Measurements from ENCODE around the gene INTS3.
A peak's percentile ranks its signal among the peaks of the same experiment; 100 is the strongest.

The INTS3 gene

GRCh38 chr1:153795934-153796785, 68.3 kb downstream of the INTS3 start:
- ChIA-PET CTCF (interaction anchor here (0.6 to 2.1 kb wide), 6 partner anchors 21 to 300 kb away, joined by 3 to 18 read pairs (median 6); partner anchors contain the start of genes DENND4B, GATAD2B and RAB13), POLR2A (ENCODE audit: low non-redundant PET) (no interaction called here)

GRCh38 chr1:153796786-153797659, 69.2 kb downstream of the INTS3 start:
- ChIA-PET CTCF (interaction anchor here (0.5 to 2.1 kb wide), 10 partner anchors 14 to 341 kb away, joined by 3 to 18 read pairs (median 4); partner anchors contain the start of genes DENND4B, GATAD2B and RAB13), POLR2A (ENCODE audit: low non-redundant PET) (no interaction called here)
- no peak overlapping the region for H3K27ac ChIP-seq
- DNase-seq (ENCODE audit: low spot score) = peak; percentile 83
- TF ChIP-seq CTCF (conservative IDR thresholded peaks at IDR 0.05; ENCODE audit: low read depth) = peak; percentile 87

More at GRCh38 chr1:153795934-153796785, 68.3 kb downstream of the INTS3 start:
- H3K27ac ChIP-seq = no peak overlapping the region
- DNase-seq (ENCODE audit: low spot score) = no peak
- no peak for TF ChIP-seq CTCF (conservative IDR thresholded peaks at IDR 0.05; ENCODE audit: low read depth)

GRCh38 chr1:153798468-153798780, 70.6 kb downstream of the INTS3 start:
- peak overlapping the region; percentile 49 for H3K27ac ChIP-seq
- TF ChIP-seq CTCF (conservative IDR thresholded peaks at IDR 0.05; ENCODE audit: low read depth) = no peak
- no peak for DNase-seq (ENCODE audit: low spot score)
- POLR2A ChIA-PET (ENCODE audit: low non-redundant PET) = no interaction called here
- CTCF ChIA-PET = interaction anchor here (0.6 to 2.1 kb wide), 4 partner anchors 148 to 537 kb away, joined by 3 to 18 read pairs (median 4); partner anchors contain the start of gene RAB13

- ChIA-PET CTCF (no interaction called here), POLR2A (ENCODE audit: low non-redundant PET) (no interaction called here)
- no peak for DNase-seq (ENCODE audit: low spot score)
- H3K27ac ChIP-seq = peak overlapping the region; percentile 28
- TF ChIP-seq CTCF (conservative IDR thresholded peaks at IDR 0.05; ENCODE audit: low read depth) = no peak
Measured at GRCh38 chr1:153799016-153799415, 71.2 kb downstream of the INTS3 start.

GRCh38 chr1:153799566-153800465, 72.0 kb downstream of the INTS3 start:
- DNase-seq (ENCODE audit: low spot score) = no peak
- ChIA-PET CTCF (no interaction called here), POLR2A (ENCODE audit: low non-redundant PET) (no interaction called here)
- no peak for TF ChIP-seq CTCF (conservative IDR thresholded peaks at IDR 0.05; ENCODE audit: low read depth)
- peak overlapping the region; percentile 28 for H3K27ac ChIP-seq
